WTC11 (cell line): Measurements from ENCODE around the gene SORCS2. TPM values are rescaled to one million over a fixed set of nuclear protein-coding genes. Genes with fewer than 3 reads are reported as not detected.

Experiments
- ATAC-seq: fragments of 200-7000 bp; cut with Tn5 transposase; 2 replicates; pipeline ENCODE4 v1.10.0; 2021; ENCODE audit warnings: mild to moderate bottlenecking, moderate library complexity
- CTCF ChIA-PET: fragments of 300-600 bp; sonication (Branson Sonifier 250); formaldehyde crosslinking; loops from one replicate; lab custom pipeline; 2021; ENCODE audit warnings: antibody characterized with exemption; lab: Charles Lee
- POLR2A ChIA-PET: fragments of 350-600 bp; sonication (Branson Sonifier 250); formaldehyde crosslinking; loops from one replicate; lab custom pipeline; 2021; ENCODE audit warnings: antibody characterized with exemption; lab: Charles Lee
- DNase-seq: peaks from one replicate; pipeline ENCODE4 v3.0.0; 2021; ENCODE audit warnings: low spot score
- H3K27ac Mint-ChIP-seq: 2 replicates; pipeline ENCODE4 v1.8.0; 2021; ENCODE audit warnings: mixed read lengths
- H3K27me3 Mint-ChIP-seq: 2 replicates; pipeline ENCODE4 v1.8.0; 2021; ENCODE audit warnings: low read depth, mild to moderate bottlenecking, moderate library complexity, mixed read lengths
- H3K36me3 Mint-ChIP-seq: 2 replicates; pipeline ENCODE4 v1.8.0; 2021; ENCODE audit warnings: mixed read lengths
- H3K4me1 Mint-ChIP-seq: 2 replicates; pipeline ENCODE4 v1.8.0; 2022; ENCODE audit warnings: mixed read lengths
- H3K4me3 Mint-ChIP-seq: 2 replicates; pipeline ENCODE4 v1.8.0; 2021; ENCODE audit warnings: mild to moderate bottlenecking, moderate library complexity, mixed read lengths
- H3K9me3 Mint-ChIP-seq: 2 replicates; pipeline ENCODE4 v1.8.0; 2021; ENCODE audit warnings: mixed read lengths
- AR ChIP-seq: fragments of 250-450 bp; sonication (Bioruptor Pico); IDR thresholded peaks from 2 replicates; pipeline ENCODE4 v1.9.0; 2021; ENCODE audit warnings: mild to moderate bottlenecking
- E2F4 ChIP-seq: sonication (generic); formaldehyde crosslinking; IDR thresholded peaks from 2 replicates; pipeline ENCODE4 v1.8.1; 2022; ENCODE audit warnings: low read depth, mild to moderate bottlenecking, moderate library complexity, missing genetic modification reagents, borderline replicate concordance
- ESRRA ChIP-seq: sonication (generic); formaldehyde crosslinking; IDR thresholded peaks from 2 replicates; pipeline ENCODE4 v1.8.1; 2022; ENCODE audit warnings: mild to moderate bottlenecking, missing genetic modification reagents, borderline replicate concordance
- GABPB1 ChIP-seq: sonication (generic); formaldehyde crosslinking; IDR thresholded peaks from 2 replicates; pipeline ENCODE4 v1.8.1; 2023; ENCODE audit warnings: mild to moderate bottlenecking, missing genetic modification reagents
- GTF2I ChIP-seq: fragments of 250-450 bp; sonication (Bioruptor Pico); conservative IDR thresholded peaks from 2 replicates; pipeline ENCODE4 v1.4.0; 2021; ENCODE audit warnings: mild to moderate bottlenecking
- HMGXB4 ChIP-seq: sonication (generic); formaldehyde crosslinking; IDR thresholded peaks from 2 replicates; pipeline ENCODE4 v1.8.1; 2023; ENCODE audit warnings: mild to moderate bottlenecking, moderate library complexity, missing genetic modification reagents
- MAX ChIP-seq: sonication (generic); formaldehyde crosslinking; IDR thresholded peaks from 2 replicates; pipeline ENCODE4 v1.8.0; 2022; ENCODE audit warnings: mild to moderate bottlenecking, missing genetic modification reagents
- MXD4 ChIP-seq: fragments of 250-450 bp; sonication (Bioruptor Pico); IDR thresholded peaks from 2 replicates; pipeline ENCODE4 v1.8.0; 2021; ENCODE audit warnings: mild to moderate bottlenecking, moderate library complexity, borderline replicate concordance
- NR2C2 ChIP-seq: sonication (generic); formaldehyde crosslinking; IDR thresholded peaks from 2 replicates; pipeline ENCODE4 v1.8.0; 2022; ENCODE audit warnings: mild to moderate bottlenecking, missing genetic modification reagents
- PRRX2 ChIP-seq: fragments of 250-450 bp; sonication (Bioruptor Pico); IDR thresholded peaks from 2 replicates; pipeline ENCODE4 v1.8.0; 2021; ENCODE audit warnings: mild to moderate bottlenecking
- SOX15 ChIP-seq: fragments of 250-450 bp; sonication (Bioruptor Pico); IDR thresholded peaks from 2 replicates; pipeline ENCODE4 v1.9.0; 2021; ENCODE audit warnings: mild to moderate bottlenecking
- TEAD4 ChIP-seq: sonication (generic); formaldehyde crosslinking; IDR thresholded peaks from 2 replicates; pipeline ENCODE4 v1.8.0; 2022; ENCODE audit warnings: mild to moderate bottlenecking, missing genetic modification reagents
- USF1 ChIP-seq: sonication (generic); formaldehyde crosslinking; IDR thresholded peaks from 2 replicates; pipeline ENCODE4 v1.8.0; 2022; ENCODE audit warnings: mild to moderate bottlenecking, missing genetic modification reagents
- ZBTB43 ChIP-seq: sonication (generic); formaldehyde crosslinking; IDR thresholded peaks from 2 replicates; pipeline ENCODE4 v1.8.1; 2023; ENCODE audit warnings: mild to moderate bottlenecking, missing genetic modification reagents
- ZNF232 ChIP-seq: sonication (generic); formaldehyde crosslinking; IDR thresholded peaks from 2 replicates; pipeline ENCODE4 v1.8.0; 2022; ENCODE audit warnings: mild to moderate bottlenecking, missing genetic modification reagents
- ZNF281 ChIP-seq: sonication (generic); formaldehyde crosslinking; IDR thresholded peaks from 2 replicates; pipeline ENCODE4 v1.8.0; 2023; ENCODE audit warnings: mild to moderate bottlenecking, missing genetic modification reagents
- ZNF416 ChIP-seq: fragments of 250-450 bp; sonication (Bioruptor Pico); IDR thresholded peaks from 2 replicates; pipeline ENCODE4 v1.9.0; 2021; ENCODE audit warnings: mild to moderate bottlenecking, inconsistent platforms
- total RNA-seq: library from RNA; stranded (reverse); gene quantifications from 3 replicates; pipeline ENCODE4 v1.2.3, GENCODE V29; 2021

Gene SORCS2
- total RNA-seq, 1 experiment from 2014 or later, result 6.6 TPM

GRCh38 chr4:7339751-7340552, 147.6 kb downstream of the SORCS2 start:
- TF ChIP-seq HMGXB4 (CRISPR knock-in tag) (no peak), NR2C2 (CRISPR knock-in tag) (no peak), ZNF281 (no peak), ZNF232 (CRISPR knock-in tag) (no peak), GTF2I (no peak), E2F4 (CRISPR knock-in tag) (no peak), SOX15 (CRISPR knock-in tag) (no peak), ZBTB43 (CRISPR knock-in tag) (no peak), MAX (CRISPR knock-in tag) (no peak), USF1 (CRISPR knock-in tag) (no peak), ZNF416 (CRISPR knock-in tag) (no peak), TEAD4 (CRISPR knock-in tag) (no peak), AR (CRISPR knock-in tag) (no peak), PRRX2 (CRISPR knock-in tag) (no peak), ESRRA (CRISPR knock-in tag) (no peak), MXD4 (CRISPR knock-in tag) (no peak), GABPB1 (CRISPR knock-in tag) (no peak)
- TF ChIP-seq, all 79 proteins: peak for 0
- peaks cover 8% of the 10 kb centered on the region for H3K4me1 Mint-ChIP-seq
- no peak overlapping the region for H3K4me3 Mint-ChIP-seq
- DNase-seq, result no peak
- ChIA-PET CTCF (no interaction called here), POLR2A (no interaction called here)
- no peaks in the 10 kb centered on the region for H3K27me3 Mint-ChIP-seq
- no peak overlapping the region for H3K27ac Mint-ChIP-seq
- H3K36me3 Mint-ChIP-seq, result peaks cover 7% of the 10 kb centered on the region
- peaks cover 26% of the 10 kb centered on the region for H3K9me3 Mint-ChIP-seq
- no peak for ATAC-seq
